ENCODE measurements around the gene PTPRD.

- TF ChIP-seq CTCF (IDR thresholded peaks at IDR 0.05) (no peak), JUN (CRISPR knock-in tag; IDR thresholded peaks at IDR 0.05) (no peak), ZBTB43 (CRISPR knock-in tag; IDR thresholded peaks at IDR 0.05) (no peak), CREB1 (CRISPR knock-in tag; IDR thresholded peaks at IDR 0.05) (no peak), ELF4 (CRISPR knock-in tag; IDR thresholded peaks at IDR 0.05; ENCODE audit: low read depth) (no peak), ZNF512 (CRISPR knock-in tag; IDR thresholded peaks at IDR 0.05; ENCODE audit: borderline replicate concordance) (no peak), ZNF121 (CRISPR knock-in tag; IDR thresholded peaks at IDR 0.05) (no peak), CBFB (CRISPR knock-in tag; IDR thresholded peaks at IDR 0.05; ENCODE audit: low read depth) (no peak), ZNF263 (CRISPR knock-in tag; IDR thresholded peaks at IDR 0.05; ENCODE audit: low read depth) (no peak), TCF7 (CRISPR knock-in tag; IDR thresholded peaks at IDR 0.05; ENCODE audit: low read depth) (no peak), ZNF232 (CRISPR knock-in tag; IDR thresholded peaks at IDR 0.05) (no peak), TP53 (CRISPR knock-in tag; IDR thresholded peaks at IDR 0.05) (no peak), FOXP1 (CRISPR knock-in tag; IDR thresholded peaks at IDR 0.05; ENCODE audit: borderline replicate concordance) (no peak)
These were observed 439.2 kb downstream of the PTPRD start for GRCh38 chr9:10173561-10173960.
